NCI-H510A treated with DMSO at 0.1 percent for 48 hours (cell line): Measurements from ENCODE around the gene PHF1.
A peak's percentile ranks its signal among the peaks of the same experiment; 100 is the strongest.

Experiments
- DNase-seq: peaks from one replicate; lab custom pipeline; 2025; lab: John Stamatoyannopoulos, UW

The PHF1 gene

DNA sequence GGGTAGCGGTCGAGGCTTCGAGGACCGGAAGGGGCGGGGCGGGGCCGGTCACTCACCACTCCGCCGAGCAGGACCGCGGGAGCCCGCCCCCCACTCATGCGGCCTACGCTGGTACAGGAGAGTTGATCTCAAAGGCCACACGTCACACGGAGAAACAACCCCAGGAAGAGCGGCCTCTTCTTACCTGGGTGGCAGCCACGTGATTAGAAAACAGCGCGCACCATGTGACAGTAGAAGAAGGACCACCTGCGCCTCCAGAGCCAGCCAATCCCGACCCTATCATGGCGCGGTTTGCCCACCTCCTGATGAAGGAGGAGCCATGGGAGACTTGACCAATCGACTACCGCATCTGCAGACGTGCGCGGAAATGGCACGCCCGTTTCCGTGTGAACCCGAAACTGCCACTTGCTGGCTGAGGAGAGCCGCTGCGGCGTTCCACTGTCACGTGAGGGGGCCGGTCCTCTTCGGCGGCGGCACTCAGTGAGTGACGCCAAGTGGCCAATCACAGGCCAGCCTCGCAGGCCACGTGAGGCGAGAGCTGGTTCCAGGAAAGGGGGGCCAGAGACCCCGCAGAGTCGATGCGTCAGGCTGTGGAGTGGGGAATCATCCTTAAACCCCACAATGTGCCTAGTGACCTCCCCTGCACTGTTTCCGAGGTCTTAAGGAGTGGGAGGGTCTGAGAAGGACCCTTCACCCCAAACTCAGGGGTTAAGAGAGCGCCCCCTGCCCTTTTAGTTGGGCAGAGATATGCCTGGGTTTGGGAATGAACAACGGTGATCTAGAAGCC, 7.3 kb downstream of the PHF1 start, which contains the start of gene CUTA:
Gene CUTA, minus strand, starts transcription at position 205 of the 787 bp plus-strand sequence. Its CDS starts 107 bp downstream, at position 98.
- peak; percentile 99 for DNase-seq

DNA sequence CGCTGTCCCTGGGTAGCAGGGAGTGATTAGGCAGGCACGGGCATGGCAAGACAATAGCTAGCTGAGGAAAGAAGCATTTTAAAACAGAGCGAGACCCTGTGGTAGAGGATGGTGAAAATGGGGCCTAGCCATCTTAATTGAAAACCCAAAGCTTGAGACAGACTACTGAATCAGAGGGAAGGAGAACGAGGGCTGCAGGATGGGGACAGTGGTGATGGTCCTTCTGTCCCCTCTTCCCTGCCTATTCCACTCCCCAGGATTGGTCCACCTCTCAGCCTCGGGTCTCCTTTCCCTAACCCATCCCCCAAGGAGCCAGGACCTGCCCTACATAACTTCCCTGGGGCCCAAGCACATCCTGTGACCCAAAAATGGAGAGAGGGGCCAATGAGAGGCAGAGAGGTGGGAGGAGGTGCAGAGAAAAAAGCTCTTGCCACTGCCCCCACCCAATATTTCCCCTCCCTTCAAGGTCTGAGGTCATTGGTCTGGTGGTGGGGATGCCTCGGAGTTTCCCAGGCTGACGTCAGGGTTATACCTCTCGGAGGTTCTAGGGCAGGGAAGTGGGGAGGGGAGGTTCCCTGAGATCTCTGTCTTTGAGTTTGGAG, 8.0 kb downstream of the PHF1 start:
- DNase-seq, result peak; percentile 78

DNA sequence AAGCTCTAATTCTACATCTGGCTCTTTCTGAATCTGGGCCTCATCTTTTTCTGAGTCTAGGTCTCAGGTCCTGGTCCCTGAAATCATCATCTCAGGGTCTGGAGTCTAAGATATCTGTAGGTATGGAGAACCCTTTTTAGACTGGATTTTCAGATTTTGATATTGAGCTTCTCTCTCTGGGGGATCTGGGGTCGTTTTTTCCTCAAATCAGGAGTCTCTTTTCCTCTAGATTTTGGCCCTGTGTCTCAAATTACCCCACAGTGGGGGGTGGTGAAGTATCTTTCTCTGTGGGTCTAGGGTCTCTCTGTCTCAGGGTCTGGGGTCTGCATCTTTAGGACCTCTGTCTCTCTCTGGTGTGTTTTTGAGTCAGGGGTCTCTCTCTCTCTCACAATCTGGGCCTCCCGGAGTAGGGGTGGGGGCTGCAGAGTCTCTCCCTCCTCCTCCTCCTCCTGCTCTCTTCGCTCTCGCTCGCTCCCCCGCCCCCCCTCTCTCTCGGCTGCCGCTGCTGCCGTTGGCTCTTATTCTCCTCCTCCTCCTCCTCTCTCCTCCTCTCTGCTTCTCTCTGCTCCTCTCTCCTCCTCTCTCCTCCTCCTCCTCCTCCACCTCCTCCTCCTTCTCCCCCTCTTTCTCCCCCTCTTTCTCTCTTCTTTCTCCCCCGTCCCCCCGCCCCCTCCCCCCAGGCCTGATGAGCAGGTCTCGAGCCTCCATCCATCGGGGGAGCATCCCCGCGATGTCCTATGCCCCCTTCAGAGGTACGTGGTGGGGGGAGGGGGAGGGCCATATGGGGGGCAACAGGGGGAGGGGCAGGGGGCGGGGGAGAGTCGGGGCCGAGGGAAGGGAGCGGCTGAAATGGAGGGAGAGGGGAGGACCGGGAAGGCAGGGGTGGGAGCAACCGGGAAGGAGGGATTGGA, 9.0 kb downstream of the PHF1 start, which contains the start of gene SYNGAP1:
Gene SYNGAP1, plus strand, starts transcription at position 486 of the 911 bp plus-strand sequence. Its CDS starts 200 bp downstream, at position 686.
- peak; percentile 68 for DNase-seq

DNA sequence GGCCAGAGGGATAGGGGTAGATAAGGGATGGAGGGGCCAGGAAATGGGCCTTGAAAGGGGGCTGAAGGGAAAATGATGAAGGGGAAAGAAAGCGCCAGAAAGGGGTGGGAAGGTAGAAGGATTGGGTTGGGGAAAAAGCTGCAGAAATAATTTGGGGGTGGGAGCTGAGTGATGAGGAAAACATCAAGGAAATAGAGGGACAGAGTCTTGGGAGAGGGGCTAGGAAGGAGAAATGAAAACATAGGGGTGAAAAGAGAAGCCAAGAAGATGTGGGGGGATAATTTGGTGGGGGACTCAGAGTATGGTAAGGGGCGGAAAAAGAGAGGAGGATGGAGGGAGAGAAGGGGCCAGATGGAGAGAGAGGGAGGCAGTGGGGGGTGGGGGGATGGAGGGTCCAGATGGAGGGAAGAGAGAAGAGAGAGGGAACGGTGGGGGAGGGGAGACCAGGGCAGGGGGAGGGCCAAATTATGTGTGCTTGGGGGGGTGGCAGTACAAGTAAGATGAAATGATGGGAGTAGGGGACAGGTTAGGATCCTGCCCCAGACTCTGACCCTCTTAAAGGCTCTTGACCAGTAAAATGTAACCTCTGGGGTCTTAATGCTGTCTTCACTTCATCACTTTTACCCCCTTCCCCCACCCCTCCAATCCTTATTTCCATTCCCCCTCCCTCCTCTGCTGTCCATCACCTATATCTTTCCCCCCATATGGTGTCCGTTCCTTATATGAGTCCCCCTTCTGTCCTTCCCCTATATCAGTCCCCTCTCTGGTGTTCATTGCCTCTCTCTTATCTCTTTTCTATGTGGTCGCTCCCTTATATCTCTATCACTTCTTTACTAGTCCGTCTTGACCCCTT, 9.9 kb downstream of the PHF1 start:
- DNase-seq, result no peak

DNA sequence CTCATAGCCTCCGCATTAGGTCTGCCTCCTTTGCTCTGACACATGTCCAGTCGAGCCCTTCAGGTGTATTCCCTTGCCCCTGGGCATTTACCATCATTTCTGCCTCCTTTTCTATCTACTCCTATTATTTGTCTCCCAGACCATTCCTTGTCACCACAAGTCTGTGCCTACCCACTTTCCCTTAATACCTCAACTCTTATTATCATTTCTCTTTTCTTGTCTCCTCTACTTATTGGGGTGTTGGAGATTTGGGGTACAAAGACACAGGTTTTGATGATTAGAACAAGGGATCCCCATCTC, 10.5 kb downstream of the PHF1 start:
- DNase-seq, result no peak

DNA sequence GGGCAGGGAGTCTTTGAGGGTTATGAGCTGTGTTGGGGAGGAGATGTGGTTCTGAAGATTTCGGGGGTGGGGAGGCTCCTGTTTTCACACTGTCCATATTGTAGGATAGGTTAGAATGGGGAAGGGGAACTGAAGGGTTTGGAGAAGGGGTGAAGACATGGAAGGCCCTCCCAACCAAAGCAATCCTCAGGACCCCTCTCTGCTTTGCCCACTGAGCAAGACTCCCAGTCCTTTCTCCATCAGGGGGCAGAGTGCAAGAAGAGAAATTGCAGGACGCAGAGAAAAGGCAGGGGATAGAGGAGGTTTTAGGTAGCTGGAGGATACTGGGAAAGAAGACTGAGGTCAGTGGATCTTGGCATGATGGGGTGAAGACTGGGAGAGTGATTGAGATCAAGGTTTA, 13.0 kb downstream of the PHF1 start:
- DNase-seq, result no peak

DNA sequence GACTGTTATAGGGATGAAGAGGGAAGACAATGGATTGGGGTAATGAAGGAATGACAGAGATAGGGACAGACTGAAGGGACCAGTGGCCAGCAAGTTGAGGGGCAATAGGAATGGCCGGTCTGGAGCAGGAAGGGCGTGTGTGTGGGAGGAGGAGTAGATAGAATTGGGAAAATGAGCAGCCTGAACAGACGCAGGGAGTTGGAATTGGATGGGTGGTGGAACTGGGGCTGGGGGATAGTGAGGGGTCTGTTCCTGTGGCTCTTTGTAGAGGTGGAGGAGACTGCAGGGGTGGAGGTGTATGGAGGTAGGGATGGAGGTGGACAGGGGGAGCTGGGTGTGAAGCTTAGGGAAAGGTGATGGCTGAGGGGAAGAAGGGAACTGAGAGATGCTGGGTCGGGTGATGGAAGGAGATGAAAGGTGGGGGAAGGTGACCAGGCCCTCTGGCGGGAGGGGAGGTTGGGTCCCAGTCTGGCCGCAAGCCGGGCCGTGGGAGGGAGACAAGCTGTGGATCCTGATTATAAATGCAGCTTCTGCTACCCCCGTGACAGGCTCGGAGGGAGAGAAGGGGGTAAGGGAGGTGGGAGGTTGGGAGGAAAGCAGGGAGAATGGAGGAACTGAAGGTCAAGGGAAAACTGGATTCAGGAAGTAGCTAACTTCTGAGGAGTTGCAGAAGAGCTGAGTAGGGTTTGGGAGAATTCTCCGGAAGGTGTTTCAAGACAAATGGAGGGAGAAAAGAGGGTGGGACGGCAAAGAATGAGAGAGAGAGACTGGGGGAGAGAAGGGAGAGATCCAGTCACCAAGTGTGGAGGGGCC, 14.2 kb downstream of the PHF1 start:
- no peak for DNase-seq

DNA sequence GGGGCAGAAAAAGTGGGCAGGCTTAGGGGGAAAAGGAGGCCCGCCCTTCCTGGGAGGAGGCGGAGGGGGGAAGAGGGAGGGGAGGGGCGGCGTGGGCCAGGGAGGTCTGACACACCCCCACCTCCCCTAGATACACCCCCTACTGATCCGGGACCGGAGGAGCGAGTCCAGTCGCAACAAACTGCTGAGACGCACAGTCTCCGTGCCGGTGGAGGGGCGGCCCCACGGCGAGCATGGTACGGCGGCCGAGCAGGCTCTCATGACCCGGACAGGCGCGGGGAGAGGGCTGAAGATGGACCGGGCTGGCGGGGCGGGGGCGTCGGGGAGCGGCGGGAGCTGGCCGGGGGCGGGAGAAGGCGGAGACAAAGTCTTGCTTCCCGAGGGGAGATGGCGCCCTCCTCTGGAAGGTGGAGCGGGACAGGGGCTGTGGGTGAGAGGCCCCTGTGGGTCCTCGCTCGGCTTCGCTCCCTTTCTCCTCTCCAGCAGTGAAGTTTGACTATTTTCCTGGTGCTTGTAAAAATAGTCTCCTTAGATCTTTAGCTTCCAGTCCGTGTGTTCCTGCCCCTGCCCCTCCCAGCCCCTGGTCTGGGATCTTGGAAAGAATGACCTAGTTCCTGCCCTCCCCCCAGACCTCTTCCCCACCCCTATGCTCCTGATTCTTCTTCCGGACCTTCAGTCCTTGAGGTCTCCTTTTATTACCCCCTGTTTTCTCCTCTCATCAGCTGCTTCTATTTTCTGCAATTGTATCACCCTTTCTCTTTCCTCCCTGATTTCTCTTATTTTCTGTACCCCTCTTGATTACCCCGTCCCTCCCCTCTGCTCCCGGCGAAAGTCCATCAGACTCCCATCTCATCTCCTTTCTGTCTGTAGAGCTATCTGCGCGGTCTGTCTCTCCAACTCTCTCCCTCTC, 15.1 kb downstream of the PHF1 start:
- peak; percentile 97 for DNase-seq

DNA sequence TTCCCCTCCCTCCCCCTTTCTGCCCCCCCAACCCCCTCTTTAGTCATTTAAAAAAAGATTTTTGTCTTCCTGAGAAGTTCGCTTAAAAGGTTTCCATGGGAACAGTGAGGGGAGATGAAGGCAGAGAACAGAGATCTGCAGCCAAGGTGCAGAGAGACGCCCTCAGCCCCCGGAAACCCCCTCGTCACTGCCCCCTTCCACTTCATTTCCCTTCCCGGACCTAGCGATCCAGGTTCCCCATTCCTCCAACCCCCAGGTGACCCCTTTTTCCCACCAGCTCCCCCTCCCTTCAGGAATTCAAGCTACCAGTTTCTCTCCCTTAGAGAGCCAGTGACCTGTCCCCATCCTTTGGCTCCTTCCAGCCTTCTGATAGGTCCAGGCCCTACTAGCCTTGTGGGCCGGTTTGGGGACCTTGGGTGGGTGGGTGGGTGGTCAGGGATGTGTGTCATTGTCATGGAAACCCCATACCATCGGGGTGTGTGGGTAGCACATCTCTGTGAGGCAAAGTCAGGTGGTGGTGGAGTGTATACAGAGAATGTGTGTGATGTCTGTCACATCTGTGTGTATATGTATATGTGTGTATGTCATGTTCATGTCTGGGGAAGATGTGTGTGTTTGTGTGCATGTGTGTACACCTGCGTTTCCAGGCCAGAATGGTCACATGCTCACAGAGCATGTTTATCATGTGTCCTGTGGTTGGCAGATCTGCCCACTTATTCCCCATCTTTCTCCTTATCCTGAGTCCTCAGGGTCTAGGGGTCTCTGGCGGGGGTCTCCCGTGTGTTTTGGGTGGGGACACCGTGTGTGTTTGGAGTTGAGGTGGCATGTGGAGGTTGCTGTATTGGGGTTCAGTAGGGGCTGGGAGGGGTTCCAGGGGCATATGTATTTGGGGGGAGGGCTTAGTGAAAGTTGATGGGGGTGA, 16.0 kb downstream of the PHF1 start:
- DNase-seq, result no peak

DNA sequence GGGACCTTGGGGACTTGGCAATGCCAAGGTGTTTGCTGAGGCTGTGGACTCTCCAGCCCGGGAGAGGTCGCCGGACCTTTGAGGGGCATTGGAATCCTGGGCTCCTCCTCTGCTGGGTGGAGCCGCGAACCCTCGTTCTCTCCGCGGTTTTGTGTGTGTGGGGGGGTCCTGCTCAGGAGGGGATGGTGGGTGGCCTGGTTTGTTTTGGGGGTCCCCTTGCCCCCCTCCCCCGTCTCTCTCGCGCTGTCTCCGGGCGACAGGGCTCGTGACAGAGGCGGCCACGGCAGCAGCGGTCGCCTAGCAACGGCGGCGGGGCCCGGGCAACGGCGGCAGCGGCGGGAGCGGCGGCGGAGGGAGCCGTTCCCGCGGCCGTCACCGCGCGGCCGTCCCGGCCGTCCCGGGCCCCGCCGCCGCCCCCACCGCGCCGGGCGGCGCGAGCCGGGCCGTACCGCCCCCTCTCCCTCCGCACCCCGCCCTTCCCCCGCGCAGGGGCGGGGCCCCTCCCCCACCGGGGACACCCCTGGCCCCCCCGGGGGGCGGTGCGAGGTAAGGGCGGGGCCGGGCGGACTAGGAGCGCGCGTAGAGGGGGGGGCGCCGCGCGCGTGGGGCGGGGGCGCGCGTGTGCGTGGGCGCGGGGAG, 16.9 kb downstream of the PHF1 start:
- DNase-seq, result peak; percentile 25

DNA sequence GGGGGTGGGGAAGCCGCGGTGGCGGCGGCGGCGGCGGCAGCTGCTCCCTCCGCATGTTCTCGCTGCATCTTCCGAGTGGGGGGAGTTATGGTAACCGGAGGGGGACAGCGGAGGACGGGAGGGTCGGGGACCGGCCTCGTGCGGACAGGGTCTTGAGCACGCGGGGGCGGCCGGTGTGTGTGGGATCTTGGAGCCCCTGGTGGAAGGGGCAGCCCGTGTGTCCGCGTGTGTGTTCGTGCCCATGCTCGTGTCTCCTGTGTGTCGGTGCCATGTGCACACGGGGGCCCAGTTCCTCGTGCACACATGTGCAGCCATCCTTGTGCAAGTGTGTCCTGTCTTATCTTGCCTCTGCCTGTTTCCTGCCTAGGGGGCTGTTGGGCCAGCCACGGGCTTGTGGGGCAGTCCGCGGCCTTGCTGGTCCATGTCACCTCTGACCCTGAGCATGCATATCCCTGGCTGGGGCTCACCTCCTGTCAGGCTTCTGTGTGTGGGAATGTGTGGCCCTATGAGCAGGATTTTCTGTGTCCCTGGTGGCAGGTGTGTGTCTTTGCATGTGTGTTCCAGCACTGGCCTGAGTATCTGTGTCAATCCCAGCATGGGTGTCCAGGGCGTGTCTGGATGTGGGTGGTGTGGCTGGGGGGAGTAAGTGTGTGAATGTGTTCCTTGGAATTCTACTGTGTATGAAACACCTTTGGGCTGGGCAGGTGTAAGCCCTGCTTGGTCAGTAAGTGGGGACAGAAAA, 17.6 kb downstream of the PHF1 start:
- DNase-seq, result peak; percentile 21

DNA sequence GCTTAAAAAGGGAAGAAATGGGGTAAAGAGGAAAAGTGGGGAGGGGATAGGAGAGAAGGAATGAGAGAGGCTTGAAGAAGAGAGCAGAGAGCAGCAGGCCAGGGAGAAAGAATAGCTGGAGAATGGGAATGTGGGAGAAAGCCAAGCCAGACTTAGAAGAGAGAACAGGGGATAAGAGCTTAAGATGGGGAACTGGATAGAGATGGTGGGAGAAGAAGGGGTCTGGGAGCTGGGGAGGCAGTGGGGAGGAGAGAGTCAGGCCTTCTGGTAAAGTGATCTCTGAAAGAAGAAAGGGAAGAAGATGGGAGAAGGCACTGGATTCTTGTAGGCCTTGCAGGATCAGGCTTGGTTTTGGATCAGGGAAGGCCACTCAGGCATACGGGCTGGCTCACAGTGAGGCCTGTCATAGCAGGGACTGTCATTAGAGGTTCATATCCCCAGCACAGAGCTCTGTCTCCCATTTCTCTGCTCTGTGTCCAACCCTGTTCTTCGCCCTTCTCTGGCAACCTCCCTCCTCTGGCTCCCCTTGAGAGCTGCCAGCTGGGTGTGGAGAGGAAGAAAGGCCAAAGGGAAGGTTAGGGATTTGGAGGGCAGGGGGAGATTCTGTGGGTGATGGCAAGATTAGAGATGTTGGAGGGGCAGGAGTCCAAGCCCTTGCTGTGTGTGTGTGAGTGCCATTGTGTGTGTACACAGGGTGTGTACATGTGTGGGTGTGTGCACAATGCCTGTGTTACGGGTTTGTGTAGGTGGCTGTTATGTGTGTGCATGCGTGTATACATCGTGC, 18.3 kb downstream of the PHF1 start:
- no peak for DNase-seq

DNA sequence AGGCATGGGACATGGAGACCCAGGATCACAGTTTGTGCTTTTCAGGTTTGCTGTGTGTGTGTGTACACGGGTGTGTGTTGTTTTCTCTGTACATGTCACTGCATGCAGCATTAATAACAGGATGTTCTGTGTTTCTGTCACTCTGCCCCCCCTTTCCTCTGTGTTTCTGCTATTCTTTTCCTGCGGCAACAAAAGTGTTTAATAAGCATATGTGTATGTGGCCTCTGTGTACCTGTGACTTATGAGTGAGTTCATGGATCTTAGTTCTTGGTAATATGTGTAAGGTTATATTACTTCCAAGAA, 18.9 kb downstream of the PHF1 start:
- no peak for DNase-seq

DNA sequence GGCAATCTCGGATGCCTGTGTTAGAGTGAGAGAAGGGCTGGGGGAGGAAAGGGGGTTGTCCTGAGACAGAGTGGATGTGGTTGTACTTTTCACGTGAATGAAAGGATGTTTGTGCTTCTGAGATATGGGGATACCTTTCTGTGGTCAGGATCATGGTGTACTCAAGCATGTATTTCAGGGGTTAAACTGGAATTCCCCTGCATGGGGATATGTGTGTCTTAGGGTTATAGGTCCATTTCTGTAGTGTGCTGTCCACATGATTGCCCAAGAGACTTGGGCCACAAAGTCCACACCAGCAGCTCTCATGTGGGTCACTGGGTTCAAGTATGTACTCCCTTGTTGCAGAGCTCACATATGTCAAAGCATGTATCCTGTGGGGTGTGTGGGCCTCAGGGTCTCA, 19.5 kb downstream of the PHF1 start:
- no peak for DNase-seq

DNA sequence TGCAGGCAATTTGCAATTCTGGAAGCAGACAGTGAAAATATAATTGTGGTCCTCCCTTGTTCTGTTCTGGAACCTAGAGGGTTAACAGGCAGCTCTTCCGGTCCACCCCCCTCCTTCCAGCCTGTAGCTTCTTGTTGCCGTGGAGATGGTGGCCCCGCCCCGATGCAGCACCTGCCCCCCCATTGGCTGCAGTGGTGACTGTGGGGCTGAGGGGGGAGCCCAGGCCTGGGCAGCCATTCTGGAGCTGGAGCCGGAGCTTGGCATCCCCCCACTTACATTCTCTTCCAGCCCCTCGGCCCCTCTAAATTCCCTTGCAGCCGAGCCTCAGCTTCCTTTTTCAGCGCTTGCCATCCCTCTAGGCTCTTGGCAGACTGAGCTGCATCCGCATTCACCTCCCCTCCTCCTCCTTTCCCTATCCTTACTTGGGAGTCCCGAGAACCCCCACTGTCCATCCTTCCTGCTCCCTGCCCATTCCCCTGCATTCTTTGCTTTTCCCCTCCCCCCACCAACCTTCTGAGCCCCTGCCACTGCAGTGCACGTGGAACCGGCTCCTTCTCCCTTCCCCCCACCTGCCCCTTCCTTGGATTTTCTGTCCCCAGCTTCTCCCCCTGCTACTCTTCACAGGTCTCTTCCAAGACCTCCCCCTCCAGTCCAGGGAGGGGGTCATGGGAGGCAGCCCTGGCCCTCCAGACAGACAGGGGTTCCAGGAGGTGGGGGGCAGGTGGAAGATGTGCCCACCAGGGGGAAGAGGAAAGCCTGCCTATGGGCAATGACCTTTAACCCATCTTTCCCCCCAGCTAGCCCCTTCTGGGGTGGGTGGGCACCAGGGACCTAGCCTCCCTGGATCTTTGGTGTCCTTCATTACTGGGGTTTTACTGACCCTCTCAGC, 20.4 kb downstream of the PHF1 start:
- DNase-seq, result peak; percentile 78
